A204.1 (cell line): Measurements from ENCODE around the gene TRAPPC2B.
A peak's percentile ranks its signal among the peaks of the same experiment; 100 is the strongest.

Source experiments
- FAIRE-seq: peaks from 2 replicates; lab custom pipeline; 2012; peaks lifted over from hg19 to GRCh38; lab: Jason Lieb, UNC

Gene TRAPPC2B

DNA sequence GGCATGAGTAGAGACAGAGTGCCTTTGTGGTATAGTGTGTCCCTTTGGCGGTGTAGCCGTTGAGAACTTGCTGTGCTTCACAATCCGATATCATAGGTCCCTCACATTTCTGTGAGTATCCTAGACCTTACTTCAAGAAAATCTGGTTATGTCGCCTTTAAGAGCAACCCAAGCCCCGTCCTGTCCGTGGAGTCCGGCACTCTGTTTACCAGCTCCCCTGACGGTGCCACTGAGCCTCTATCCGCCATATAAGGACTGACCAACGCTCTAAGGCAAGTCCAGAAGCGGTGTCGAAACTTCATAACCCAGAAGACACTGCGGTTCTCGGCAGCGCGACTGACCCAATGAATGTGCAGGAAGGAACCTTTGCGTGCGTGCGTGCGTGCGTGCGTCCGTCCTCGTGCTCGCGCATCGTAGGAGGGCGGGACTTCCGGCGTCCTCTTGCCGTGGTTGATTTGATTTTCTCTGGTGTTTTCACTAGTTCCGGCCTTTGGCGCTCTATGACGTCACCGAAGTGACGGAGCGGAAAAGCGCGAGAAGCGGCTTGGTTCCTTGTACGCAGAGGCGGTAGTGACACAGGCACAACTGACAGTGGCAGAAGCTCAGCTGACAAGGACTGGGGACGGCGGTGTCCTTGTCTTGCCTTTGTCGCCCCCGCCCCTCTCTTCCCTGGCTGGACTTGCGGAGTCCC, at the start of gene TRAPPC2B, which contains the start of gene ZNF547:
Gene TRAPPC2B (plus strand): TSS at position 555 of the 691 bp plus-strand sequence. CDS start 1,283 bp downstream, outside the sequence.
Gene ZNF547 (plus strand): TSS at position 555 of the 691 bp plus-strand sequence. CDS start 5,005 bp downstream, outside the sequence.
- peak; percentile 99 for FAIRE-seq

- FAIRE-seq, result no peak
Observed at GRCh38 chr19:57314146-57314545, 49.2 kb upstream of the TRAPPC2B start.

DNA sequence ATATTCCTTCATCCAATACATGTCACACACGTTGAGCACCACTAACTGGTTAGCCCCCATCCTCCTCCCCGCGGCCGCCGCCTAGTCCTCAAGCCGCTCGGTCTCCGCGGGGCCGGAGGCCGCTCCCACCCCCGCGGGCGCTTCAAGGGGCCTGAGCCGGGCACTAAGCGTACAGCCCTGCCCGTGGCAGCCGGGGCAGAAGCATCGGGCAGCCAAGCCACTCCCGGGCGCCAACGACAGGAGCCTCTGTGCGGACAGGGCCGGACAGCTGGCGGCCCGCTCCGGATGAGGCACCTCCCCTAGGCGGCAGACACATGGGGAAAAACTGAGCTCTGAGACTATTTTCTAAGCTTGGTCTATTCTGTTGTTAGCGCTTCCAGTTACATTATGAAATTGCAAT, 45.8 kb upstream of the TRAPPC2B start:
- FAIRE-seq, result no peak

DNA sequence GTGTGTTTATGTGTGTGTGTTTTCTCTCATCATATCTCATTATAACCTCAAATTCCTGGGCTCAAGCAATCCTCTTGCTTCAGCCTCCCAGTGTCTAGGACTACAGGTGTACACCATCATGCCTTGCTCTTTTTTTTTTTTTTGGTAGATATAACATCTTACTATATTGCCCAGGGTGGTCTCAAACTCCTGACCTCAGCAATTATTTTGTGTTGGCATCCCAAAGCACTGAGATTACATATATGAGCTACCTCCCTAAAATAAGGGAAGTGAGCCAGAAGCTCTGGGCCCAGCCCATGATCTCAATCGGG, 43.5 kb upstream of the TRAPPC2B start:
- no peak for FAIRE-seq

- peak; percentile 95 for FAIRE-seq
Observed at GRCh38 chr19:57320180-57321084, 42.9 kb upstream of the TRAPPC2B start, which contains the start of gene ZNF543. TSS of gene ZNF543 (plus strand) at chr19:57320472. CDS start at chr19:57320854, 382 bp downstream.

DNA sequence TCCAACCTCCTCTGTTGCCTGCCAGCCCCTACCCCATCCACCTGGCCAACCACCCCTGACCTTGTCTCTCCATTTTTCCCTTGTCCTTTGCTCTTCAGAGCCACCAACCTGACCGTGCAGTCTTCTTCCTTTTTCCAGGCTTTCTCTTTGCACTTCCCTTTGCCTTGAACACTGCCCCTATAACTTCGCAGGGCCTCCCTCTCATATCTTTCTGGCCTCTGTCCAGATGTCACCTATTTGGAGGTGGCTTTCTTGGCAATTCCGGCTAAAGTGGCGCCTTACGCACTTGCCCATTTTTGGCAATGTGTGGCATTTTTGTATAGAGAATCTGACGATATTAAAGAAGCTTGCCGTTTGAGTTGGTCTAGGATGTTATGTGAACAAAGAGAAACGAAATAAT, 42.2 kb upstream of the TRAPPC2B start:
- FAIRE-seq, result no peak

- no peak for FAIRE-seq
Observed at GRCh38 chr19:57321751-57322150, 41.6 kb upstream of the TRAPPC2B start.

GRCh38 chr19:57324992-57325391, 38.4 kb upstream of the TRAPPC2B start:
- no peak for FAIRE-seq

GRCh38 chr19:57327993-57328392, 35.4 kb upstream of the TRAPPC2B start:
- no peak for FAIRE-seq

DNA sequence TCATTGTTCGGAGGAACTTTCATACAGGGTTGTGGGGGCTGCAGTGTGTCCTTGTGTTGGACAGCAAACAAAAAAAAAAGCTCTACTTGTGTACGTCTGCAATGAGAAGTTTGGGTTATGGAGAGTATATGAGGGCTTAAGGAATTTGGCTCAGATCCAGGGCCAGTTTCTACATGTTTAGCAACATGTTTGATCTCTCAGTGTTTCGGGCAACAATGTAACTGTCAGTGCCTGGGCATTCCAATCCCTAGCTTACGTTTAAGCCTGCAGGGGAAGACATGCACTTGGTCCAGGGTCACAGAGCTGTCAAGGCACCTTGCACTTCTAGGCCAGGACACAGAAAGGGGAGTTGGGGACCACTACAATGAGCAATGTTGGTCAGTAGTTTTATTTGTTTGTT, 29.2 kb upstream of the TRAPPC2B start:
- FAIRE-seq, result no peak

GRCh38 chr19:57338877-57339276, 24.5 kb upstream of the TRAPPC2B start:
- FAIRE-seq, result no peak

DNA sequence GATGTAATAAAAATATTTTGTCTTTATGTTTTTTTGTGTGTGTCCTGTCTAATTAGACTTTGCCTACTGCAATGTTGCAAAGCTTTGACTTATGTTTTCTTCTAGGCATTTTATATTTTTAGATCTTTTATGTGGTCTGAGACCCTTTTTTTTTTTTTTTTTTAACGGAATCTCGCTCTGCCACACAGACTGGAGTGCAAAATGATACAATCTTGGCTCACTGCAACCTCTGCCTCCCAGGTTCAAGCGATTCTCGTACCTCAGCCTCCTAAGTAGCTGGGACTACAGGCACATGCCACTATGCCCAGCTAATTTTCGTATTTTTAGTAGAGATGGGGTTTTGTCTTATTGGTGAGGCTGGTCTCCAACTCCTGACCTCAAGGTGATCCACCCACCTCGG, 20.8 kb upstream of the TRAPPC2B start:
- no peak for FAIRE-seq

GRCh38 chr19:57348136-57348535, 15.2 kb upstream of the TRAPPC2B start:
- FAIRE-seq, result no peak

- FAIRE-seq, result peak; percentile 98
Observed at GRCh38 chr19:57350877-57351805, 12.2 kb upstream of the TRAPPC2B start, which contains the start of gene ZNF304. TSS of gene ZNF304 (plus strand) at chr19:57351271. CDS start at chr19:57351665, 394 bp downstream.

DNA sequence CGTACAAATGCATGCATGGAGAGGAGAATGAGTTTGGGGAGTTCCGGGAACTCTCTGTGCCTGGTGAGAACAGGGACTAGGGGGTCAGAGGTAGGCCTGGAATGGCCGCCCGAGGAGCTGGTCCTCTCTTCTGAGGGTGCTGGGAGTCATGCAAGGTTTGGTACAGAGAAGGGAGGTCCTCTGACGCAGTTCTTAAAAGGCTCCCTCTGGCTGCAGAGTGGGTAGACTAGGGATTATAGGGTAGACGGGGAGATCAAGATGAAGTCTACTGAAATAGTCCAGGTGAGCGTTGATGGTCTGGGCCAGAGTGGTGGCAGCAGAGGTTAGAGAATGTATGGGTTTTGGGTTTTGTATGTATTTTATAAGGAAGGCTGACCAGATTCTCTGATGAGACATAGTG, 11.5 kb upstream of the TRAPPC2B start:
- FAIRE-seq, result no peak

DNA sequence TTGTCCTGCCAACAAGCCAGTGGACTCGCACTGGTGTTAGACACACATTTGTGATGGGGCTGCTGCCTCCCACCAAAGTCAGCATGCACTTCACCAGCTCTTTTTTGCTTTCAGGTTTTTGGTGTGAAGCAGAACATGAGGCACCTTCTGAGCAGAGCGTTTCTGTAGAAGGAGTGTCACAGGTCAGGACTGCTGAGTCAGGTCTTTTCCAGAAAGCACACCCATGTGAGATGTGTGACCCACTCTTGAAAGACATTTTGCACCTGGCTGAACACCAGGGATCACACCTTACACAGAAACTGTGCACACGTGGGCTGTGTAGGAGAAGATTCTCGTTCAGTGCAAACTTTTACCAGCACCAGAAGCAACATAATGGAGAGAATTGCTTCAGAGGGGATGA, 7.4 kb upstream of the TRAPPC2B start:
- no peak for FAIRE-seq

- FAIRE-seq, result no peak
Observed at GRCh38 chr19:57357406-57357805, 5.9 kb upstream of the TRAPPC2B start.

DNA sequence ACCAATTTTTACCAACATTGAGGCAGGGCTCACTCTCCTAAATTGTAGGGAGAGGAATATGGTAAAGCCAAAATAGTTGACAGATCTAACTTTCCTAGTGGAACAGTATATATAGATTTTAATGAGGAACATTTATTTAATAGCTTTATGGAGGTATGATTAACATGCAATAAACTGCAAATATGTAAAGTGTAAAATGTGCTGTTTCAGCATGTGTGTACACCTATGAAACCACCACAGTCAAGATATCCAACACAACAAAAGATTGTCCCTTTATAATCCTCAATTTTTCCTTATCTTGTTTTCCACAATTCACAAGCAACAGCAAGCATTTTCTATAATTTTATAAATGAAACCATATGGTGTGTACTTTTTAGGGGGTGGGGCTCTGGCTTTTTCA, 4.1 kb upstream of the TRAPPC2B start:
- FAIRE-seq, result no peak

DNA sequence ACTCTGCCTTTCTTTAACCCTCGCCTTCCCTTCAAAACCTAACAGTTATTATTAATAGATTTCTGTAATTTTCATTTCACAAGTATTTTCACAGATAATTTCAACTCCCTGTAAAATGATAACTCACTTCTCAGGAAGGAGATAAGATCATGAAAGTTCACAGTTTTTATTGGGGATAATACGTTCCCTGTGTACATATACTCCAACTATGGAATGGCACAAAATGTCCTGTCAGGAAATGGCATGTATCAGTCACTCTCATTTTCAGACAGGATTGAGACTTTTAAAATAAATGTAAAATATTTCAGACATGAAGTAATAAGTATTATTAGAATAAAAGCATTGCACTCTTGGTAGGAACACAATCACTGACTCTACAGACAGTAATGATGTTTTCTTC, 932 bp upstream of the TRAPPC2B start:
- FAIRE-seq, result no peak

- FAIRE-seq, result no peak
Observed at GRCh38 chr19:57363688-57364181, 384 bp downstream of the TRAPPC2B start.

DNA sequence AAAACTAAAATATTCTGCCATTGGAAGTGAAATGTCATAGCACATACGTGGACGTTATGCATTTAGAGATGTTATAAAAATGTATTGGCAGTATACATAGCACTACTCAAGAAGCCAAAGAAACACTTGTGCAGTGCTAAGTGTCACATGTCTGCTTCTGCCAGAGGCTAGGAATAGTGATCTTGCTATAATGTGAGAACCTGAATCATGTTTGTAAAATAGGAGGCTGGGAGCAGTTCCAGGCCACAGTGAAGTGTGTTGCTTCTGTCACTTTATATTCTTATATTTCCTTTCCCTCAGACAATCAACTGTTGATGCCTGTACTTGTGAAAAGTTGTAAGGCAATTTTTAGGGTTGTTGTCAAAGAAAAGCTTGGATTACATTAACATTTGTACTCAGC, 3.4 kb downstream of the TRAPPC2B start:
- no peak for FAIRE-seq

GRCh38 chr19:57374179-57374578, 10.8 kb downstream of the TRAPPC2B start:
- no peak for FAIRE-seq
